ENCODE data around the gene NRXN3.

Gene NRXN3

GRCh38 chr14:78633752-78634151 lies 463.6 kb downstream of the NRXN3 start:
- no peak overlapping the region for H3K9ac ChIP-seq (ENCODE audit: low read depth, low read length)
- no peaks in the 10 kb centered on the region for H3K36me3 ChIP-seq (ENCODE audit: insufficient read depth, low read depth, low read length)
- H3K9me3 ChIP-seq (ENCODE audit: insufficient read depth, low read depth, low read length), result no peaks in the 10 kb centered on the region
- no peak overlapping the region for H3K4me3 ChIP-seq (ENCODE audit: low read length)
- H3K4me1 ChIP-seq (ENCODE audit: insufficient read depth, low read length), result peaks cover 20% of the 10 kb centered on the region; the same call in 1 of the 2 replicates
- no peaks in the 10 kb centered on the region for H3K27me3 ChIP-seq (ENCODE audit: insufficient read depth, low read length)
- no peak overlapping the region for H3K27ac ChIP-seq (ENCODE audit: low read length)

- Histone ChIP-seq H3K27ac (ENCODE audit: low read length) (no peak overlapping the region), H3K27me3 (ENCODE audit: insufficient read depth, low read length) (no peaks in the 10 kb centered on the region), H3K9me3 (ENCODE audit: insufficient read depth, low read depth, low read length) (no peaks in the 10 kb centered on the region), H3K36me3 (ENCODE audit: insufficient read depth, low read depth, low read length) (no peaks in the 10 kb centered on the region), H3K9ac (ENCODE audit: low read depth, low read length) (no peak overlapping the region), H3K4me1 (ENCODE audit: insufficient read depth, low read length) (peaks cover 32% of the 10 kb centered on the region; the same call in 1 of the 2 replicates), H3K4me3 (ENCODE audit: low read length) (no peak overlapping the region)
These were observed 467.3 kb downstream of the NRXN3 start for GRCh38 chr14:78637489-78637888.

DNA sequence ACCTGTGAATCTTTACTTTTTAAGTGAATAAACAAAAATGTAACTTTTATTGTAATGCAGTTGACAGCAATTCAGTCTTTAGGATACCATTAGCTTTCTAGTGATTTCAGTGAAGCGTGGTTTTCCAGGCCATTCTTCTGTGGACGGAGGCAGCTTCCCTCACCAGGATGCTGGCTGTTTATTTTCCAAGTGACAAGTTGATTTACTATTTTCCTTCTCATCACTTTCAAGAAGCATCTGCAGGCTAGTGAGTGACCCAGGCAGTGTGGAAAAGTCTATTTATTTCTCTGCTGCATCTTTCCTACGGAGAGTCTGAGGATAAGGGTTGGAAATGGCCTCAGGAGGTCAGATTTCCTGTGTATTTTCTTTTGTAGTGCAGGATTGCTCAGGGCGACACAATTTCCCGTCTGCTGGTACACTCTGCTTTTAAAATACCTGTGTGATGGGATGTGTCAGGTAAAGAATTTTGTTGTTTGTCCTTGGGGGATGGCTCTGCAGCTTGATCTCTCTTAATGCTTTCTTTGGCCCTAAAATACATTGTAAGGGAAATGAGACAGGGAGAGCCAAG lies 467.8 kb downstream of the NRXN3 start:
- Histone ChIP-seq H3K4me1 (ENCODE audit: insufficient read depth, low read length) (peaks cover 32% of the 10 kb centered on the region; the same call in 1 of the 2 replicates), H3K4me3 (ENCODE audit: low read length) (no peak overlapping the region), H3K9me3 (ENCODE audit: insufficient read depth, low read depth, low read length) (no peaks in the 10 kb centered on the region), H3K27ac (ENCODE audit: low read length) (no peak overlapping the region), H3K9ac (ENCODE audit: low read depth, low read length) (no peak overlapping the region), H3K36me3 (ENCODE audit: insufficient read depth, low read depth, low read length) (no peaks in the 10 kb centered on the region), H3K27me3 (ENCODE audit: insufficient read depth, low read length) (no peaks in the 10 kb centered on the region)

GRCh38 chr14:78638926-78639325 lies 468.8 kb downstream of the NRXN3 start:
- no peak overlapping the region for H3K9ac ChIP-seq (ENCODE audit: low read depth, low read length)
- no peak overlapping the region for H3K27ac ChIP-seq (ENCODE audit: low read length)
- no peaks in the 10 kb centered on the region for H3K36me3 ChIP-seq (ENCODE audit: insufficient read depth, low read depth, low read length)
- H3K9me3 ChIP-seq (ENCODE audit: insufficient read depth, low read depth, low read length), result no peaks in the 10 kb centered on the region
- H3K4me3 ChIP-seq (ENCODE audit: low read length), result no peak overlapping the region
- H3K4me1 ChIP-seq (ENCODE audit: insufficient read depth, low read length), result peaks cover 28% of the 10 kb centered on the region; the same call in 1 of the 2 replicates
- H3K27me3 ChIP-seq (ENCODE audit: insufficient read depth, low read length), result no peaks in the 10 kb centered on the region

DNA sequence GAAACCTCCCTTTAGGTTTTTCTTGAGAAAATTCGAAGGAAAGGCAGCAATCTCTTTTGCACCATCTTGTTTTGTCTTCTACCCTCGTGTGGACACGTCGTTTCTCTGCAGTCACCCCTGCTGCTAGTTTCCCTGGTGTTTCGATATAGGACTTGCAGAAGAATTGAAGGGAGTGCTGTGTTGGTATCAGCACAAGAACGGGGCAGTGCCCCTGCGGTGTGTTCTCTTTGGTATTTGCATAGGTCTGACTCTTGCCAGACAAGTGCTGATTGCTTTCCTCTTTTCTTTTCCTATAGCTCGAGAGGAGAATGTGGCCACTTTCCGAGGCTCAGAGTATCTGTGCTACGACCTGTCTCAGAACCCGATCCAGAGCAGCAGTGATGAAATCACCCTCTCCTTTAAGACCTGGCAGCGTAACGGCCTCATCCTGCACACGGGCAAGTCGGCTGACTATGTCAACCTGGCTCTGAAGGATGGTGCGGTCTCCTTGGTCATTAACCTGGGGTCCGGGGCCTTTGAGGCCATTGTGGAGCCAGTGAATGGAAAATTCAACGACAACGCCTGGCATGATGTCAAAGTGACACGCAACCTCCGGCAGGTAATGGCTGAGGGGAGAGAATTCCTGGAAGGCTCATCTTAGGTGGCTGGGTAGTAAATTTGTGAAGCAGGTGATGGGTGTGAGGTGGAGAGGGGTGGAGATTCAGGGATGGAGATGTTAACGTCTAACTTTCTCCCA lies 474.8 kb downstream of the NRXN3 start:
- H3K4me1 ChIP-seq (ENCODE audit: insufficient read depth, low read length), result peaks cover 5% of the 10 kb centered on the region; the same call in 1 of the 2 replicates
- H3K36me3 ChIP-seq (ENCODE audit: insufficient read depth, low read depth, low read length), result no peaks in the 10 kb centered on the region
- H3K27ac ChIP-seq (ENCODE audit: low read length), result no peak overlapping the region
- H3K4me3 ChIP-seq (ENCODE audit: low read length), result no peak overlapping the region
- H3K27me3 ChIP-seq (ENCODE audit: insufficient read depth, low read length), result no peaks in the 10 kb centered on the region
- no peak overlapping the region for H3K9ac ChIP-seq (ENCODE audit: low read depth, low read length)
- no peaks in the 10 kb centered on the region for H3K9me3 ChIP-seq (ENCODE audit: insufficient read depth, low read depth, low read length)

- Histone ChIP-seq H3K36me3 (ENCODE audit: insufficient read depth, low read depth, low read length) (no peaks in the 10 kb centered on the region), H3K9ac (ENCODE audit: low read depth, low read length) (no peak overlapping the region), H3K27ac (ENCODE audit: low read length) (no peak overlapping the region), H3K9me3 (ENCODE audit: insufficient read depth, low read depth, low read length) (no peaks in the 10 kb centered on the region), H3K4me1 (ENCODE audit: insufficient read depth, low read length) (no peaks in the 10 kb centered on the region), H3K4me3 (ENCODE audit: low read length) (no peak overlapping the region), H3K27me3 (ENCODE audit: insufficient read depth, low read length) (no peaks in the 10 kb centered on the region)
These were observed 482.6 kb downstream of the NRXN3 start for GRCh38 chr14:78652727-78653126.

- Histone ChIP-seq H3K9me3 (ENCODE audit: insufficient read depth, low read depth, low read length) (no peaks in the 10 kb centered on the region), H3K36me3 (ENCODE audit: insufficient read depth, low read depth, low read length) (no peaks in the 10 kb centered on the region), H3K4me1 (ENCODE audit: insufficient read depth, low read length) (no peaks in the 10 kb centered on the region), H3K27ac (ENCODE audit: low read length) (no peak overlapping the region), H3K27me3 (ENCODE audit: insufficient read depth, low read length) (no peaks in the 10 kb centered on the region), H3K4me3 (ENCODE audit: low read length) (no peak overlapping the region), H3K9ac (ENCODE audit: low read depth, low read length) (no peak overlapping the region)
These were observed 483.0 kb downstream of the NRXN3 start for GRCh38 chr14:78653173-78653572.

DNA sequence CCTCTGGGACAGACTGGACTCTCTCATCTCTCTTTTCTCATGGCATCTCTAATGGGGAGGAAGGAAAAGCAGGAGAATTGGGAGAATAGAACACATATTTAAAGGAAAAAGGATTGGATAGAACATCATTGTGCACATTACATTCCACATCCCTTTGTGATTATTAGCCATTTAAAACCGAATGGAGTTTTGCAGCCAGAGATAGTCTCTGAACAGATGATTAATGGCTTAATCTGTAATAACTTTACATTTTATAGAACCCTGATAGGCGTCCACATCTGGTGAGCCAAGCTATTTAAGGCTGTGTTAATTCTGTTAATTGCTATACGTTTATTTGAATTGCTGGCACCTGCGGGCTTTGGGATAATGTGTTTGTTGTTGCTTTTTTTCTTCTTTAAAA lies 487.3 kb downstream of the NRXN3 start:
- Histone ChIP-seq H3K4me3 (ENCODE audit: low read length) (no peak overlapping the region), H3K36me3 (ENCODE audit: insufficient read depth, low read depth, low read length) (no peaks in the 10 kb centered on the region), H3K27me3 (ENCODE audit: insufficient read depth, low read length) (no peaks in the 10 kb centered on the region), H3K4me1 (ENCODE audit: insufficient read depth, low read length) (no peaks in the 10 kb centered on the region), H3K9me3 (ENCODE audit: insufficient read depth, low read depth, low read length) (no peaks in the 10 kb centered on the region), H3K9ac (ENCODE audit: low read depth, low read length) (no peak overlapping the region), H3K27ac (ENCODE audit: low read length) (no peak overlapping the region)

GRCh38 chr14:78664841-78665240 lies 494.7 kb downstream of the NRXN3 start:
- Histone ChIP-seq H3K27me3 (ENCODE audit: insufficient read depth, low read length) (no peaks in the 10 kb centered on the region), H3K36me3 (ENCODE audit: insufficient read depth, low read depth, low read length) (no peaks in the 10 kb centered on the region), H3K9ac (ENCODE audit: low read depth, low read length) (no peak overlapping the region), H3K27ac (ENCODE audit: low read length) (no peak overlapping the region), H3K4me1 (ENCODE audit: insufficient read depth, low read length) (no peaks in the 10 kb centered on the region), H3K9me3 (ENCODE audit: insufficient read depth, low read depth, low read length) (no peaks in the 10 kb centered on the region), H3K4me3 (ENCODE audit: low read length) (no peak overlapping the region)

DNA sequence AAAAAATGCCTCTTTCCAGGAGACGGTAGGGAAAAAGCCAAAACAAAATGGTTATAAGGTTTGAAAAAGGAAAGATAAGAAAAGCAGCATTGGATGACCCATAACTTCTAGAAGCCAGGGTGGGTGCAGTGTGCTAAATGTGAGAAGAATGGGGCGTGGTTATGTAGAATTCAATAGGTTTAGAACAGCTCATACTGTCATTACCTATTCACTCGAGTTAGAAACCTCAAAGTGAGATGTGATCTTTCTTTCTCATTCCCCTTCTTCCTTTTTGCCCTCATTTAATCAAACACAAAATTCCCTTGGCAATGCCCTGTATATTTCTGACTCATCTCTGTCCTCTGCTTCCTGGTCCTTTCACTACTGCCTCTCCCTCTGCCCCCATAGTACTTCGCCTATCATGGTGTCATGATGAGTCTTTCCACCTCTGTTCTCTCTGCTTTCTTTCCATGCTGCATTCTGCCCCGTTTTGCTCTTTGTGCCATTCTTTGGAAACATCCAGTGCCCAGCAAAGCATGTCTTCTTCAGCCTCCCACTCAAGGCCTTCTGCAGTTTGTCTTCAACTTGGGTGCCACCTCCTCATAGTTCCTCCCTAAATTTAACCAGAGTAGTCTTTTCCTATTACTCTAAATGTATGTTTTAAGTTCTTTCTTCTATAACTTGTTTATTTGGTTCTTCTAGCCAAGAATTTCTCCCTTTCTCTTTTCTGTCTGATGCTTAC lies 496.3 kb downstream of the NRXN3 start:
- no peaks in the 10 kb centered on the region for H3K4me1 ChIP-seq (ENCODE audit: insufficient read depth, low read length)
- no peaks in the 10 kb centered on the region for H3K36me3 ChIP-seq (ENCODE audit: insufficient read depth, low read depth, low read length)
- no peaks in the 10 kb centered on the region for H3K27me3 ChIP-seq (ENCODE audit: insufficient read depth, low read length)
- no peak overlapping the region for H3K9ac ChIP-seq (ENCODE audit: low read depth, low read length)
- no peak overlapping the region for H3K27ac ChIP-seq (ENCODE audit: low read length)
- no peak overlapping the region for H3K4me3 ChIP-seq (ENCODE audit: low read length)
- H3K9me3 ChIP-seq (ENCODE audit: insufficient read depth, low read depth, low read length), result no peaks in the 10 kb centered on the region

- Histone ChIP-seq H3K27ac (ENCODE audit: low read length) (no peak overlapping the region), H3K36me3 (ENCODE audit: insufficient read depth, low read depth, low read length) (no peaks in the 10 kb centered on the region), H3K9me3 (ENCODE audit: insufficient read depth, low read depth, low read length) (no peaks in the 10 kb centered on the region), H3K4me1 (ENCODE audit: insufficient read depth, low read length) (no peaks in the 10 kb centered on the region), H3K9ac (ENCODE audit: low read depth, low read length) (no peak overlapping the region), H3K4me3 (ENCODE audit: low read length) (no peak overlapping the region), H3K27me3 (ENCODE audit: insufficient read depth, low read length) (no peaks in the 10 kb centered on the region)
These were observed 497.0 kb downstream of the NRXN3 start for GRCh38 chr14:78667141-78667540.

- no peak overlapping the region for H3K27ac ChIP-seq (ENCODE audit: low read length)
- H3K4me1 ChIP-seq (ENCODE audit: insufficient read depth, low read length), result no peaks in the 10 kb centered on the region
- no peaks in the 10 kb centered on the region for H3K36me3 ChIP-seq (ENCODE audit: insufficient read depth, low read depth, low read length)
- H3K4me3 ChIP-seq (ENCODE audit: low read length), result no peak overlapping the region
- H3K9ac ChIP-seq (ENCODE audit: low read depth, low read length), result no peak overlapping the region
- H3K27me3 ChIP-seq (ENCODE audit: insufficient read depth, low read length), result no peaks in the 10 kb centered on the region
- H3K9me3 ChIP-seq (ENCODE audit: insufficient read depth, low read depth, low read length), result no peaks in the 10 kb centered on the region
These were observed 503.7 kb downstream of the NRXN3 start for GRCh38 chr14:78673845-78674244.
